Ovary (tissue), 3 donors: ENCODE data around the gene CCNE1.

Experiments
- CTCF ChIP-seq, 3 donors: fragments of 450-650 bp in 2 of 3; fragments of 200-600 bp in 1 of 3; IDR thresholded peaks; one replicate each; pipeline versions ENCODE4 v1.5.1 to v1.8.0; 2016 to 2022; ENCODE audit warnings: antibody characterized with exemption in 3 of 3, mild to moderate bottlenecking in 1 of 3
- POLR2A ChIP-seq: fragments of 450-650 bp; IDR thresholded peaks from one replicate; pipeline ENCODE4 v1.6.1; 2017; ENCODE audit warnings: antibody characterized with exemption, mild to moderate bottlenecking, moderate library complexity
- donor health status: DM: no; HTN: no; CAD: no.

GRCh38 chr19:29795461-29796172, 16.2 kb upstream of the CCNE1 start:
- TF ChIP-seq POLR2A: no peak
- no peak for TF ChIP-seq CTCF (IDR thresholded peaks at IDR 0.05)
